Nephron progenitor cell (in vitro differentiated cells): ENCODE results near the gene HEATR9.

ENCODE experiments used
- DNase-seq: peaks from one replicate; pipeline ENCODE4 v3.0.0; 2021
- H3K27ac Mint-ChIP-seq: 2 replicates; pipeline ENCODE4 v1.8.0; 2021; ENCODE audit warnings: mild to moderate bottlenecking, moderate library complexity, mixed read lengths
- H3K27me3 Mint-ChIP-seq: 2 replicates; pipeline ENCODE4 v1.8.0; 2021; ENCODE audit warnings: mild to moderate bottlenecking, low read depth, mixed read lengths; ENCODE audit not compliant: poor library complexity
- H3K36me3 Mint-ChIP-seq: 2 replicates; pipeline ENCODE4 v1.8.0; 2021; ENCODE audit warnings: low read depth, mixed read lengths
- H3K4me1 Mint-ChIP-seq: 2 replicates; pipeline ENCODE4 v1.8.0; 2021; ENCODE audit warnings: mixed read lengths
- H3K4me3 Mint-ChIP-seq: 2 replicates; pipeline ENCODE4 v1.8.0; 2021; ENCODE audit warnings: mild to moderate bottlenecking, moderate library complexity, mixed read lengths
- H3K9me3 Mint-ChIP-seq: 2 replicates; pipeline ENCODE4 v1.8.0; 2021; ENCODE audit warnings: mild to moderate bottlenecking, moderate library complexity, mixed read lengths
- TF ChIP-seq, protein P1 (sequence below): fragments of 200-600 bp; sonication (generic); IDR thresholded peaks from 2 replicates; pipeline ENCODE4 v1.5.0; 2021; ENCODE audit warnings: antibody characterized with exemption

HEATR9 gene, protein sequence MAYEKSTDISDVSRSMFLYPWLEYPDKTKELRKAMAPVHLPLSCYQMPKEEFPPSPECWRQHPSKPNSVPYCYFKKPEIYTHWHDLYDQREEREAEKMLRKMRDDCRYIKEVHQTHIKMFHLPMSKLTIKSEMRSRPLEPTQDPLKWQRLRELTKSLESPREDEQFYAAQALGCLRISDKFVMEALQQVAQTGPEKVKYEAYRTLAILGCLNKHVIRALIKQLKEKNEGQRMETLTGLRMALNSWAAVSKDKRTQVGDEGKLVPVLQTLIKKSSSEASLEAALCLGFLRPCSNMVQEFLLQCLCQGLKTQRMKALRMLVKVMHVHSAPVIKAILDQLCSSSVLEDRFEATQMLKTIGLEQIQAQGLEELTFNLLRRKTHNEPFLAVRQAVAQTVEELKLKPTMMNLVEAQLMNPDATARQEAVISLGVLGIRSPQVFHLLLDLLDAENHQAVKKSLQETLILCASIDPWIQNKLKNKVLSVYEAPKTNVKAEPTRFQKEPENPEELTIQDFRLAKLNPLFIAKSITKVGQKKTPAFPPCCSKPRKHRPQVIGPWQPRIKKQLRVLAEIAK

DNA sequence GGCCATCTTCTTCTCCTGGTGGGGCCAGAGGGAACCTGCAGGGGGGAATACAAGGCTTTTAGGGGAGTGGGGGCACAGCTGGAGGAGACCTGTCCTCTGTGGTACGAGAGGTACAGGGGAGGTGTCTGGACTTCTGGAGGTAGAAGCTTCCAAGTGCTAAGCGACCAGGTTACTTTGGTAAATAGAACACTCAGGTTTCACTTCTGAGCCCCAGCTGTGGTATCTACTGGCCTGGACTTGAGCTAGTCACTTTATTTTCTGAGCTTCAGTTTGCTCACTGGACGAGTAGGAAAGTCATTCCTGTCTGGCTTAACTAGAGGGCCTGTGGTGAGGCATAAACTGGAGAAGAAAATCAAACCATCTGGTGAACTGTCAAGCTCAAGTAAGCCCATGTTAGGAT is at the start of gene HEATR9:
Gene HEATR9 (minus strand): TSS at position 155 of the 400 bp plus-strand sequence. CDS start 149 bp downstream, at position 6.
- Mint-ChIP-seq H3K9me3 (no peaks in the 10 kb centered on the region), H3K4me3 (no peak within 1 kb of the TSS), H3K27me3 (no peaks in the 10 kb centered on the region), H3K4me1 (no peaks in the 10 kb centered on the region), H3K36me3 (no peaks in the 10 kb centered on the region), H3K27ac (no peak within 1 kb of the TSS)
- TF ChIP-seq, protein P1, sequence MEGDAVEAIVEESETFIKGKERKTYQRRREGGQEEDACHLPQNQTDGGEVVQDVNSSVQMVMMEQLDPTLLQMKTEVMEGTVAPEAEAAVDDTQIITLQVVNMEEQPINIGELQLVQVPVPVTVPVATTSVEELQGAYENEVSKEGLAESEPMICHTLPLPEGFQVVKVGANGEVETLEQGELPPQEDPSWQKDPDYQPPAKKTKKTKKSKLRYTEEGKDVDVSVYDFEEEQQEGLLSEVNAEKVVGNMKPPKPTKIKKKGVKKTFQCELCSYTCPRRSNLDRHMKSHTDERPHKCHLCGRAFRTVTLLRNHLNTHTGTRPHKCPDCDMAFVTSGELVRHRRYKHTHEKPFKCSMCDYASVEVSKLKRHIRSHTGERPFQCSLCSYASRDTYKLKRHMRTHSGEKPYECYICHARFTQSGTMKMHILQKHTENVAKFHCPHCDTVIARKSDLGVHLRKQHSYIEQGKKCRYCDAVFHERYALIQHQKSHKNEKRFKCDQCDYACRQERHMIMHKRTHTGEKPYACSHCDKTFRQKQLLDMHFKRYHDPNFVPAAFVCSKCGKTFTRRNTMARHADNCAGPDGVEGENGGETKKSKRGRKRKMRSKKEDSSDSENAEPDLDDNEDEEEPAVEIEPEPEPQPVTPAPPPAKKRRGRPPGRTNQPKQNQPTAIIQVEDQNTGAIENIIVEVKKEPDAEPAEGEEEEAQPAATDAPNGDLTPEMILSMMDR: no peak
- DNase-seq: no peak

DNA sequence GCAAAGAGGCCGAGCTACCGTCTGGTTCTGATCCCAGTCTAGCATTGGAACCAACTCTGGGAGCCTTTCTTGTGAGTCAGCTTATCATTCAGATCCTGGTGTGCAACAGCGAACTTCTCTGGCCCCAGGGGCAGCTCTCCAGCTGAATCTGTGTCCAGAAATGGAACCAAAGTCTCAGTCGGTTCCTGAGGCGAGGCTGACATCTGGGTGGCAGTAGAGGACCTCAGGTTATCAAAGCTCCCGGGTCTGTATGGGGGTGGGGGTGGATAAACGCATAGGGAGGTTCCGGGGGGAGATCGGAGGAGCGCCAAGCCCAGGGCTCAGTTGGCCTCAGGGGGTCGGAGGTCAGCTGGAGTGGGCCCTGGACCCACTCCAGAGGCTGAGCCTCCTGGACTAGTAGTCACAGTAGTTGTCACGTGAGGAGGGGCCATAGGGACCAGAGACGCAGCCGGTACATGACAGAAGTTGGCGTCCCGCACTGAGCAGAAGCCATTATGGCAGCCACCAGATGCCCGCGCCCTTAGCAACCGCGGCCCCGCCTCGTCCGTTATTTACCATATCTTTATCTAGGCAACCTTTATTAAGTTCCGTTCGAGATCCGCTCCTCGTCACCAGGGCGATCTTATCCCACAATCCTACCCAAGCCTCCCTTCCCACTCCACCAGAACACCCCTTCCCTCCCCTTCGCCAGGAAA is 49.0 kb upstream of the HEATR9 start:
- Mint-ChIP-seq H3K36me3 (peaks cover 7% of the 10 kb centered on the region), H3K4me3 (no peak overlapping the region), H3K27ac (no peak overlapping the region), H3K9me3 (peaks cover 39% of the 10 kb centered on the region), H3K4me1 (no peaks in the 10 kb centered on the region), H3K27me3 (peaks cover 4% of the 10 kb centered on the region)
- TF ChIP-seq, protein P1: no peak
- DNase-seq: no peak

DNA sequence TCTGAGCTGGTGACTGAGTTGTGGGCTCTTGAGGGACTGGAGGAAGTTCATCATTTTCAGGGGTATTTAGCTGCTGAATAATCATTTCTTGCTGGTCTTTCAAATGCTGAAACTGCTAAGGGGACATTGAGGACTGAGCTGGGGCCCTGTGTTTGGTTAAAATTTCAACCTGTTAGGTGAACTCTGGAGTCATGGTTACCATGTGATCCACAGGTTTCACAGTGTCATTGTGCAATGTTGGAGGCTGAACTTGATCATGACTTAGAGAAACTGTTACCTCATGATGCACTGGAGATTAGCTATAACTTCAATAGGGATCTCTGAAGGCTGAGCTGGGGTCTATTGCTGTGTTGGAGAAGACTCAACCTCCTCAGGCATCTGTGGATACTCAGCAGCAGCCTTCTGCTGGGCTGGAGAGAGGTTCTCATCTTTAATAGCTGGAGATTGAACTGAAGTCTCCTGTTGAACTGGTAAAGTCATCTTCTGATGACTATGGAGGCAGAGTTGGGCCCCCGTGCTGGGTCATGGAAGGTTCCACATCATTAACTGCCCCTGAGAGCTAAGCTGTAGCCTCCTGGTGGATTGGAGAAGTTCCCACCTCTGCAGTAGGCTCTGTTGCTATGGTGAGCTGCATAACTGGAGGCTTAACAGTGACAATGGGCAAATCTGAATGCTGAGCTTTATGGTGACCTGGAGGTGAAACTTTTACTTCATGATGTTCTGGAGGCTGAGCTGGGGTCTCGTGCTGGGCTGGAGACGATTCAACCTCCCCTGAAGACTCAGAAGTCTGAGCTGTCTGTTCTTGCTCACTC is 46.7 kb upstream of the HEATR9 start:
- Mint-ChIP-seq H3K36me3 (peaks cover 7% of the 10 kb centered on the region), H3K4me1 (no peaks in the 10 kb centered on the region), H3K27me3 (peaks cover 5% of the 10 kb centered on the region), H3K27ac (no peak overlapping the region), H3K9me3 (peaks cover 39% of the 10 kb centered on the region), H3K4me3 (no peak overlapping the region)
- no peak for DNase-seq
- TF ChIP-seq, protein P1: no peak

DNA sequence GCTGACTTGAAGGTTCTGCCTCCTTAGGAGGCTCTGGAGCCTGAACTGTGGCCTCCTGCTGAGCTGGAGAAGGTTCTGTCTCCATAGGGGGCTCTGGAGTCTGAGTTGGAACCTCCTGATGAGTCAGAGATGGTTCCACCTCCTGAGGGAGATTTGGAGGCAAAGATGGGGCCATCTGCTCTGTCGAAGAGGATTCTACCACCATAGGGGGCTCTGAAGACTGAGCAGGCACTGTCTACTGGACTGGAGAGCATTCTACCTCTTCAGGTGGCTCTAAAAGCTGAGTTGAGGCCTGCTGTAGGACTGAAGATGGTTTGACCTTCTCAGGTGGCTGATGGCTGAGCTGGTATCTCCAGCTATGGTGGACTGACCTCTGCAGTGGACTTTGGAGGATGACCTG is 45.7 kb upstream of the HEATR9 start:
- Mint-ChIP-seq H3K4me3 (no peak overlapping the region), H3K9me3 (peaks cover 35% of the 10 kb centered on the region), H3K27me3 (peaks cover 14% of the 10 kb centered on the region), H3K4me1 (no peaks in the 10 kb centered on the region), H3K27ac (no peak overlapping the region), H3K36me3 (peaks cover 7% of the 10 kb centered on the region)
- no peak for DNase-seq
- TF ChIP-seq, protein P1: no peak

DNA sequence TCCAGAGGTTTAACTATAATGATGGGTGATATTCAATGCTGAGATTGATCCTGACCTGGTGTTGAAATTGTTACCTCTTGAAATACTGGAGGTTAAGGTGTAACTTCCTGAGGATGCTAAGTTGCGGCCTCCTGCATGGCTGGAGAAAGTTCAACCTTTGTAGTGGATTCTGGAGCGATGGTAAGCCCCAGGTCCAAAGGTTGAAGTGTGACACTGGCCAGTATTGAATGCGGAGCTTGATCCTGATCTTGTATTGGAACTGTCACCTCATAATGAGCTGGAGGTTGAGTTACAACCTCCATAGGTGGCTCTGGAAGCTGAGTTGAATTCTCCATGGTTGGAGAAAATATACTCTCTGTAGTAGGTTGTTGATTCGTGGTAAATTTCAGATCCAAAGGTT is 44.9 kb upstream of the HEATR9 start:
- TF ChIP-seq, protein P1: no peak
- Mint-ChIP-seq H3K4me1 (no peaks in the 10 kb centered on the region), H3K4me3 (no peak overlapping the region), H3K27ac (no peak overlapping the region), H3K27me3 (peaks cover 19% of the 10 kb centered on the region), H3K9me3 (peaks cover 42% of the 10 kb centered on the region), H3K36me3 (peaks cover 7% of the 10 kb centered on the region)
- DNase-seq: no peak
